SJCRH30 (cell line): ENCODE measurements around the gene INSL4. TPM values are rescaled to one million over a fixed set of nuclear protein-coding genes. Genes with fewer than 3 reads are reported as not detected.

Experiments used
- DNase-seq, 2 experiments: peaks; one replicate each; pipeline ENCODE4 v3.0.0-alpha.2; 2015 to 2020
- H3K27ac ChIP-seq: fragments of 250-450 bp; sonication (Bioruptor Pico); 2 replicates; pipeline ENCODE4 v1.5.1; 2020; ENCODE audit warnings: mild to moderate bottlenecking, moderate library complexity
- H3K27me3 ChIP-seq: fragments of 250-450 bp; sonication (Bioruptor Pico); 2 replicates; pipeline ENCODE4 v1.5.1; 2020; ENCODE audit warnings: mild to moderate bottlenecking, moderate library complexity
- H3K36me3 ChIP-seq: fragments of 250-450 bp; sonication (Bioruptor Pico); 2 replicates; pipeline ENCODE4 v1.5.1; 2020; ENCODE audit warnings: mild to moderate bottlenecking, moderate library complexity
- H3K4me1 ChIP-seq: fragments of 250-450 bp; sonication (Bioruptor Pico); 2 replicates; pipeline ENCODE4 v1.5.1; 2020; ENCODE audit warnings: mild to moderate bottlenecking, moderate library complexity
- H3K4me3 ChIP-seq: fragments of 250-450 bp; sonication (Bioruptor Pico); 2 replicates; pipeline ENCODE4 v1.5.1; 2020; ENCODE audit warnings: mild to moderate bottlenecking, moderate library complexity
- H3K9me3 ChIP-seq: fragments of 250-450 bp; sonication (Bioruptor Pico); replicated peaks from 2 replicates; pipeline ENCODE4 v1.5.1; 2020; ENCODE audit warnings: mild to moderate bottlenecking, moderate library complexity
- total RNA-seq: library from RNA; depleted of rRNA; stranded (reverse); fragments of >200 nt; shearing (Covaris generic); gene quantifications from 2 replicates; pipeline ENCODE4 v1.2.3, GENCODE V29; 2014; rRNA removed

The INSL4 gene
- total RNA-seq, 1 experiment from 2014 or later = not detected

DNA sequence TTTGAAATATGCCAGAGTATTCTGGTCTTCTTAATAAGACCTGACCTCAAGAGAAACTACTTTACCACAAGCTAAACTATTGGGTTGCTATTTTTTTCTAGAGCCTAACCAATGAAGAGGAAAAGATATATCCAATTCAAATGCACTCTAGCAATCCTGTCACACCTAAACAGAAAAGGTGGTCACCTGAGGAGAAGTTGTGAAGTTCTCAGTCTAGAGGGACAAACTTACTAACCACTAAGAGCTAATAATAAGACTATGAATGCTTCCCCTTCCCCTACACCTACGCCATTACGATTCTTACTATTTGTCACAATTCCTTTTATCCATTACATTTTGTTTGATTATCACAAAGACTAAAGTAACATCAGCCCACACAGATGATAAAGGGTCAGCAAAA, 43.6 kb downstream of the INSL4 start:
- no peak for DNase-seq
- H3K27me3 ChIP-seq = no peaks in the 10 kb centered on the region
- no peak overlapping the region for H3K27ac ChIP-seq
- H3K4me1 ChIP-seq = peaks cover 8% of the 10 kb centered on the region
- no peaks in the 10 kb centered on the region for H3K36me3 ChIP-seq
- no peaks in the 10 kb centered on the region for H3K9me3 ChIP-seq
- no peak overlapping the region for H3K4me3 ChIP-seq

DNA sequence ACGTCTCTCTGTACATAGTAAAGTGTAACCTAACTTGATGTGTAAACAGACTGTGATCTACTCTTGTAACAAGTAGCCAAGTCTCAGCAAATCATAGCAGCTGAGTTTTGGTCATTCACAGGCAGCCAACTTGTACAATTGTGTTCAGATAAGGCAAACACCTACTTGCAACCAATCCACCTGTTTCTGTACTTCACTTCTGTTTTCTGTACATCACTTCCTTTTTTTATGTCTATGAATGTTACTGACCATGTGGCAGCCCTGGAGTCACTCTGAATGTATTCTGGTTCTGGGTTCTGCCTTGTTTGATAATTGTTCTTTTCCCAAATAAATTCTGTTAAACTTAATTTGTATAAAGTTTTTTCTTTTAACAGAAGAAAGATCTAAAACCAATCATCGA, 47.3 kb downstream of the INSL4 start:
- H3K36me3 ChIP-seq = no peaks in the 10 kb centered on the region

More for the DNA sequence above, 47.3 kb downstream of the INSL4 start:
- H3K9me3 ChIP-seq = no peaks in the 10 kb centered on the region
- H3K4me1 ChIP-seq = peaks cover 3% of the 10 kb centered on the region; the same call in 1 of the 2 replicates
- H3K27me3 ChIP-seq = no peaks in the 10 kb centered on the region
- DNase-seq = peak in 1 of 2 experiments; percentile 39
- H3K4me3 ChIP-seq = no peak overlapping the region
- H3K27ac ChIP-seq = no peak overlapping the region

Other genes starting within 250 kb of the INSL4 start
- gene JAK2, start 246.1 kb upstream of the INSL4 start, total RNA-seq = 3.7 TPM in 2 replicates
- not detected in 2 replicates for gene INSL6, start 45.8 kb upstream of the INSL4 start, total RNA-seq
- gene RLN2, start 73.3 kb downstream of the INSL4 start, total RNA-seq = not detected in 2 replicates
- not detected in 2 replicates for gene RLN1, start 108.5 kb downstream of the INSL4 start, total RNA-seq
- 7.9 and 9.8 TPM in 2 replicates for gene PLGRKT, start 206.5 kb downstream of the INSL4 start, total RNA-seq
- 0.49 and 1.8 TPM in 2 replicates for gene CD274, start 219.1 kb downstream of the INSL4 start, total RNA-seq